ENCODE data around the gene CIRBP.

Gene CIRBP

GRCh38 chr19:1291761-1292418 lies 22.8 kb downstream of the CIRBP start:
- no peak for DNase-seq
- TF ChIP-seq POLR2A (IDR thresholded peaks at IDR 0.05; ENCODE audit: low read length) (no peak), GATA1 (IDR thresholded peaks at IDR 0.05; ENCODE audit: low read depth, low read length) (no peak)

GRCh38 chr19:1292419-1293151 lies 23.5 kb downstream of the CIRBP start:
- TF ChIP-seq GATA1 (IDR thresholded peaks at IDR 0.05; ENCODE audit: low read depth, low read length) (no peak), POLR2A (IDR thresholded peaks at IDR 0.05; ENCODE audit: low read length) (no peak)

GRCh38 chr19:1293782-1294604 lies 24.9 kb downstream of the CIRBP start:
- TF ChIP-seq GATA1 (IDR thresholded peaks at IDR 0.05; ENCODE audit: low read depth, low read length) (no peak), POLR2A (IDR thresholded peaks at IDR 0.05; ENCODE audit: low read length) (no peak)
- DNase-seq: no peak

More at GRCh38 chr19:1292419-1293151, 23.5 kb downstream of the CIRBP start:
- no peak for DNase-seq

- no peak for TF ChIP-seq GATA1 (IDR thresholded peaks at IDR 0.05; ENCODE audit: low read depth, low read length)
- no peak for TF ChIP-seq POLR2A (IDR thresholded peaks at IDR 0.05; ENCODE audit: low read length)
- no peak for DNase-seq
These were observed 25.6 kb downstream of the CIRBP start for GRCh38 chr19:1294688-1295087.

DNA sequence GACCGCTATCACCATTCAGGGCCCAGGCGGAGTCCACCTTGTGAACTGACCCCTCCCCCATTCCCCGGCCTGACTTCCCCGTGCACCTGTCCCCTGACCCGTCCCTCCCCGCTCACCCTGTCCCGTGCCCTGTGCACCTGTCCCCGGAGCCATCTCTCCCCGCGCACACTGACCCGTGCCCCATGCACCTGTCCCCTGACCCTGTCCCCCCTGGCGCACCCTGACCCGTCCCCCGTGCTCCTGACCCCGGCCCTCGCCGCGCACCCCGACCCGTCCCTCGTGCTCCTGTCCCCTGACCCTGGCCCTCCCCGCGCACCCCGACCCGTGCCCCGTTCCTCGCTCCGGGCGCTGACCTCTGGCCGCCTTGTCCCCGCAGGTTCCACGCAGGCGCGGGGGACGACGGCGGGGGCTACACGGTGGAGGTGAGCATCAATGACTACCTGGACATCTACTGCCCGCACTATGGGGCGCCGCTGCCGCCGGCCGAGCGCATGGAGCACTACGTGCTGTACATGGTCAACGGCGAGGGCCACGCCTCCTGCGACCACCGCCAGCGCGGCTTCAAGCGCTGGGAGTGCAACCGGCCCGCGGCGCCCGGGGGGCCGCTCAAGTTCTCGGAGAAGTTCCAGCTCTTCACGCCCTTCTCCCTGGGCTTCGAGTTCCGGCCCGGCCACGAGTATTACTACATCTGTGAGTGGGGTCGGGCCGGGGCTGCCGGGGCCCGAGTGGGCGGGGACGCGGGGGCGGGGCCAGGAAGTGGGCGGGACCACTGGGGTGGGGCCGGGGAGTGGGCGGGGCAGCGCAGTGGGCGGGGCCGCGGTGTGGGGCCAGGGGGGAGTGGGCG lies 26.3 kb downstream of the CIRBP start:
- no peak for TF ChIP-seq POLR2A (IDR thresholded peaks at IDR 0.05; ENCODE audit: low read length)
- TF ChIP-seq GATA1 (IDR thresholded peaks at IDR 0.05; ENCODE audit: low read depth, low read length): no peak
- peak in 1 of 2 experiments; percentile 56 for DNase-seq

DNA sequence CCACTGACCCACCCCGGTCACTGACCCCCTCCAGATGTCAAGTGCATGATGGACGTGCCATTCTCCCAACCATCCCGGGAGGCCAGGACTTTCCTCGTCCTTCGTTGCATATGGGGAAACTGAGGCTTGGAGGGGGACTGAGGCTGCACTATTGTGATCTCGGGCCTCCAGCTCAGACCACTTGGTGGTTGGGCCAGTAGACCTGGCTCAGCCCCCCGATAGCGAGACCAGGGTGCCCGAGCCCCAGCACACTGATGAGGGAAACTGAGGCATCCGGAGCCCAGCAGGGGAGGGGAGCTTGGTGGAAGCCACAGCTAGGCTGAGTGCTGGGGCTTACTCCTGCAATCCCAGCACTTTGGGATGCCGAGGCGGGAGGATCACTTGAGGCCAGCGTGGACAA lies 26.9 kb downstream of the CIRBP start:
- DNase-seq: no peak
- TF ChIP-seq POLR2A (IDR thresholded peaks at IDR 0.05; ENCODE audit: low read length) (no peak), GATA1 (IDR thresholded peaks at IDR 0.05; ENCODE audit: low read depth, low read length) (no peak)

DNA sequence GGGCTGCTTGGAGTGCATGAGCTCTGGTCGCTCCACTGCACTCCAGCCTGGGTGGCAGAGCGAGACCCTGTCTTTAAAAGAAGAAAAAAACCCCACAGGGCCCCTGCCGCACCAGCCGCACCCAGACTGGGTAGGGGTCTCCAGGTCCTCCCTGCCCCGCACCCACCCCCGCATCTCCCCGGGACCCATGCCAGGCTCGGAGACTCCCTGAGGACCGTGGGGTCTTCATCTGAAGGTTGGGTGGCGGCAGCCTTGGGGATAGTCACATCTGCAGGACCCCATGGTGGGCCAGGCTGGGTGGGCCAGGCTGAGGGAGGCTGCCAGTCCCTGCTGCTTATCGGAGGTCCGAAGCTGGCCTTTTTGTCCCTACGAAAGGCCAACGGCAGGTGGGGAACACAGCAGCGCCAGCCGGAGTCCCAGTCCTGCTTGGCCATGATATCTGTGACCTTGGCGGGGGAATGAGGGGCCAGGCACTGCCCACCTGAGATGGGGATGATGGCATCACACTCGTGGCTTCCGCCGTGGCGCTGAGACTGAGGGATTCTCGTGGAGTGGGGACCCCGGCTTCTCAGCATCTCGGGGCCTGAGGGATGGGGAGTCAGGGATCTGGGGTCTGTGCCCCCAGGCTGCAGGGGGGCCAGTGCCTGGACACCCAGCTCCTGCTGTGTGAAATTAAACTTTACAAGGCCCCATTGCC lies 27.6 kb downstream of the CIRBP start:
- TF ChIP-seq GATA1 (IDR thresholded peaks at IDR 0.05; ENCODE audit: low read depth, low read length) (no peak), POLR2A (IDR thresholded peaks at IDR 0.05; ENCODE audit: low read length) (no peak)
- no peak for DNase-seq

DNA sequence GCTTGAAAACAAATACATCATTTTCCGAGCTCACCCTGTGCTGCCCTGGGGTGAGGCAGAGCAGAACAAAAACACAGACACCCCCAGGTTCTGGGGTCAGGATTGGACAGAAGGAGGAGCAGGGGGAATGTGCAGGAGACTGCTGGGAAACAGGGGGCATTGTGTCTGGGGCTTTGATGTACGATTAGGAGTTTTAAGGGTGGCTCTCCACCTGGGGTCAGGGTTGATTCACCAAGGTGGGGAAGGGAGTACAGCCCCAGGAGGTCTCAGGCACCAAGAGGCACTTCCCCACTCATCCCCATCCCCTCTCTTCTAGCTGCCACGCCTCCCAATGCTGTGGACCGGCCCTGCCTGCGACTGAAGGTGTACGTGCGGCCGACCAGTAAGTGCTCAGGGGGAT lies 29.1 kb downstream of the CIRBP start:
- DNase-seq: no peak
- TF ChIP-seq POLR2A (IDR thresholded peaks at IDR 0.05; ENCODE audit: low read length) (no peak), GATA1 (IDR thresholded peaks at IDR 0.05; ENCODE audit: low read depth, low read length) (no peak)

DNA sequence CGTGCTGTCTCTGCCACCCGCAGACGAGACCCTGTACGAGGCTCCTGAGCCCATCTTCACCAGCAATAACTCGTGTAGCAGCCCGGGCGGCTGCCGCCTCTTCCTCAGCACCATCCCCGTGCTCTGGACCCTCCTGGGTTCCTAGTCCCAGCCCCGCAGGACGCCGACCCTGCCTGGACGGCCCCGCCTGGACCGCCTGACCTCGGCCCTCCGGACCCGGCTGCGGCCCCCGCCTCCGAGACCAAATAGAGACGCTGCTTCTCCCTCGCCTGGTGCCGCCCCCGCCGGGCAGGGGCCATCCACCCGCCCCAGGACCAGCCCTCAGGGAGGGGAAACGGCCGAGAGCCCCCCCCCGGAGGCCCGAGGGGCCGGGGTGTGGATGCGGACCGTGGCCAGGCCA lies 30.7 kb downstream of the CIRBP start:
- no peak for DNase-seq
- TF ChIP-seq POLR2A (IDR thresholded peaks at IDR 0.05; ENCODE audit: low read length): no peak
- no peak for TF ChIP-seq GATA1 (IDR thresholded peaks at IDR 0.05; ENCODE audit: low read depth, low read length)

- TF ChIP-seq POLR2A (IDR thresholded peaks at IDR 0.05; ENCODE audit: low read length) (no peak), GATA1 (IDR thresholded peaks at IDR 0.05; ENCODE audit: low read depth, low read length) (no peak)
- no peak for DNase-seq
These were observed 31.8 kb downstream of the CIRBP start for GRCh38 chr19:1300744-1301490.

GRCh38 chr19:1302533-1303239 lies 33.6 kb downstream of the CIRBP start:
- no peak for DNase-seq

More at GRCh38 chr19:1302533-1303239, 33.6 kb downstream of the CIRBP start:
- TF ChIP-seq POLR2A (IDR thresholded peaks at IDR 0.05; ENCODE audit: low read length): no peak
